AG09309 (cell line): ENCODE measurements around the gene MAP4K2.

ENCODE experiments used
- DNase-seq: peaks from one replicate; pipeline ENCODE4 v3.0.0-alpha.2; 2010; ENCODE audit warnings: low read depth
- H3K4me3 ChIP-seq: 2 replicates; pipeline ENCODE4 v1.5.1; 2011; ENCODE audit warnings: mild to moderate bottlenecking, low read depth, low read length, moderate library complexity; ENCODE audit not compliant: control insufficient read depth
- TF ChIP-seq, protein P1 (sequence below): IDR thresholded peaks from 2 replicates; pipeline ENCODE4 v1.5.1; 2011; ENCODE audit warnings: mild to moderate bottlenecking, low read depth, low read length, inconsistent platforms; ENCODE audit not compliant: insufficient read depth, control insufficient read depth; ENCODE audit errors: missing control alignments

Gene MAP4K2

DNA sequence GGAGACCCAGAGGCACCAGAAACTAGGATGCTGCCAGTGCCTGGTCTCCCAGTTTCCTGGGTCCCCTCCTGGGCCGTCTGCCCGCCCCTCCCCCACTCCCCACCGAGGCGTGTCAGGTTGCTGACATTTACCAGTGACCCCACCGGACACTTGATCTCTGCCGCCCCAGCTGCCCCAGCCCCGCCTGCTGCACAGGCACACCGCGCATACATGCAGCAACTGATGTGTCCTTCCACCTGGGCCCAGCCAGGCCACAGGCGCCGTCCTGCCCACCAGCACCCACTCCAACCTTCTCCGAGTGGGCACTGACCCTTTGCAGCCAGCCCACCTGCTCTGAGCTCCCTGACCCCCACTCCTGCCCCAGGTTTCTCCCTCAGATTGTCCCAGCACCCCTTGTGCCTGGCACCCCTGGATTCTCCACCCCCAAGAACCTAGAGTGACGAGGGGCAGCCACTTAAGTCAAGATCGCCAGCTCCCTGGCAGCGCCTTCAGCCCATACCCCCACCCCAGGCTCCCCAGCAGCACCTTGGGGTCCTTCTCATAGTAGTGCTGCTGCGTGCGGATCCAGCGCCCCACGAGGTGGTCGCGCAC, 43.8 kb downstream of the MAP4K2 start:
- TF ChIP-seq, protein P1, sequence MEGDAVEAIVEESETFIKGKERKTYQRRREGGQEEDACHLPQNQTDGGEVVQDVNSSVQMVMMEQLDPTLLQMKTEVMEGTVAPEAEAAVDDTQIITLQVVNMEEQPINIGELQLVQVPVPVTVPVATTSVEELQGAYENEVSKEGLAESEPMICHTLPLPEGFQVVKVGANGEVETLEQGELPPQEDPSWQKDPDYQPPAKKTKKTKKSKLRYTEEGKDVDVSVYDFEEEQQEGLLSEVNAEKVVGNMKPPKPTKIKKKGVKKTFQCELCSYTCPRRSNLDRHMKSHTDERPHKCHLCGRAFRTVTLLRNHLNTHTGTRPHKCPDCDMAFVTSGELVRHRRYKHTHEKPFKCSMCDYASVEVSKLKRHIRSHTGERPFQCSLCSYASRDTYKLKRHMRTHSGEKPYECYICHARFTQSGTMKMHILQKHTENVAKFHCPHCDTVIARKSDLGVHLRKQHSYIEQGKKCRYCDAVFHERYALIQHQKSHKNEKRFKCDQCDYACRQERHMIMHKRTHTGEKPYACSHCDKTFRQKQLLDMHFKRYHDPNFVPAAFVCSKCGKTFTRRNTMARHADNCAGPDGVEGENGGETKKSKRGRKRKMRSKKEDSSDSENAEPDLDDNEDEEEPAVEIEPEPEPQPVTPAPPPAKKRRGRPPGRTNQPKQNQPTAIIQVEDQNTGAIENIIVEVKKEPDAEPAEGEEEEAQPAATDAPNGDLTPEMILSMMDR: no peak
- DNase-seq: no peak
- no peak overlapping the region for H3K4me3 ChIP-seq

DNA sequence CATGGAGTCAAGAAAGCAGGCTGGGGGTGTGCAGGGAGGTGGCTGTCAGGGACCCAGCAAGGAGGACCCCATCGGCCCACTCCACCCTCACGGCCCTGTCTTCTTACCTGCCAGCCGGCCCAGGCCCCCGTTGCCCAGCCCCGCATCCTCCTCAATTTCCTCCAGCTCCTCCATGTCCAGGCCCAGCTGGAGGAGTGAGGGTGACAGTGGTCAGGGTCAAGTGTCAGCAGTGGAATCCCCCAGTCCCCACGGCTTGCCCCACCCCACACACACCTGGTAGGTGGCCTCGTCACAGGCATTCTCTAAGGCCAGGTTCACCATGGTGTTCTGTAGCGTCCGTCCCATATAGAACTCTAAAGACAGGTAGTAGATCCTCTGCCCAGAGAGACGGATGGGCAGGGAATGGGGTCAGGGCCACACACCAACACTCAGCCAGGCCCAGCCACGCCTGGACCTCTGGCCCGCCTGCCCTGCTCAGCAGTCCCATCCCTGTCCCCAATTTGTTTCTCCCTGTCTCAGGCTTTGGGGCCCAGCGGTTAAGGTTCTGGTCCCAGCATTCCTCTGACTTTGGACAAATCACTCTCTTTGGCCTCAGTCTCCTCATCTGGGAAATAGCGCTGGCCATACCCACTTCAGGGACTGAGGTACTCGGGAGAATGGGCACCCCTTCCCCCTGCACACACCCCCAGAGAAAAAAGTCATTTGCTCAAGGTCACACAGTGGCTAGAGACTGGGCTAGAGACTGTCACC, 44.5 kb downstream of the MAP4K2 start:
- TF ChIP-seq, protein P1: no peak
- no peak for DNase-seq
- no peak overlapping the region for H3K4me3 ChIP-seq

DNA sequence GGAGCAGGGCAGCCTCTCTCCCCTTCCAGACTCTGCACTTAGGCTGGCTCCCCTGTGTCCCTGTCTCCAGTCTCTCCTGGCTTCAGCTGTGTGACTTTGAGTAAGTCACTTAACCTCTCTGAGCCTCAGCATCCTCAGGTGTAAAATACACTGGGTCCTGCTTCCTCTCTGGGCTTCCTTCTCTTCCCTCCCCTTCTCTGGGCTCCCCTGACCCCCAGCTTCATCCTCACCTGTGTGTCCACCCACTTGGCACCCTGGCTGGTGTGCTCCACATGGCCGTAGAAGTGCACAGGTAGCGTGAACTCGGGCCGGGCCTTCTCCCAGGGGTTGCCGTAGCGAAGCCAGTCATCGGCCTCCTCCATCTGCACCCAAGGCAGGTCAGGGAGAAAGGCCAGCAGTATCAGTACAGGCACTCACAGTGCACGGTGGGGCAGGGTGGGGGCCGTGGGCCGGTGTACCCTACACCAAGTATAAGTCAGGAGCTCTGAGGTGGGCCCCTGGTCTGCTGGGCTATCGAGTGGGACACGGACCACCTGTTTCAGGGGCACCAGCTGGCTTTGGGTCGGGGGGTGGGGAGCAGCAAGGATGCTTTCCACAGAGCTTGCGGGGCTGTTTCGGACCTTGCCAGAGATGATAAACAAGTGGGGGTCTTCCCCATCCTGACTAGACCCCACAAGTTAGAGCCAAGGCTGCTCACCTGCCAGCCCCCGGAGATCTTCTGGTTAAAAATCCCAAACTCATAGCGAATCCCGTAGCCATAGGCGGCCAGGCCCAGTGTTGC, 45.3 kb downstream of the MAP4K2 start:
- no peak overlapping the region for H3K4me3 ChIP-seq

DNA sequence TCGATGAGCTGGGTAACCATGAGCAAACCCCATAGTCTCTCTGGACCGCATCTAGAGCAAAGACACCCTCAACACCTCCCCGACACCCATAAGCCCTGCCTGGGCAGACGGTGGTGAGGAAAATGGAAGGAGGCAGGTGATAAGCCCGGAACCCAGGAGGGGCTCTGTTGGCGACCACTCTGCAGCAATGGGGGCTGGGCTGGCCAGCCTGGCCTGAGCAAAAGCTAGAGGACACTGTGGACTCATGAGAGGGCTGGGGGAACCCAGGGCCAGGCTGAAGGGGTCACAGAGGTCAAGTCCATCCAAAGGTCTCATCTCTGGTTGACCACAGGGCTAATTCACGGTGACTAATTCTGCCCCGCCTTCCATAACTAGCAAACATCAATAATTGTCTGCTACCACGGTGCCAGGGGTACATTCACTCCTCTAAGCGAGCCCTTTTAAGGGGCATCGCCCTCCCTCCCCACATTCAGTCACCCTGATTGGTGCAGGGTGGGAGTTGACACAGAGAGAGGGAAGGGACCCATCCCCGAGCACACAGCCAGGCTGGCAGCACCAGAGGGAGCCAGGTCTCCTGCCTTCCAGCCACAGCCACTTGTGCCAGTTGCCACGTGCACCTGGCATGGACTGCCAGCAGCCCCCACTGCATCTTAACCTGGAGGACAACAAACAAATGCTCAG, 47.2 kb downstream of the MAP4K2 start:
- no peak overlapping the region for H3K4me3 ChIP-seq
- TF ChIP-seq, protein P1: no peak
- DNase-seq: no peak

More for the DNA sequence above, 45.3 kb downstream of the MAP4K2 start:
- no peak for DNase-seq
- TF ChIP-seq, protein P1: no peak

DNA sequence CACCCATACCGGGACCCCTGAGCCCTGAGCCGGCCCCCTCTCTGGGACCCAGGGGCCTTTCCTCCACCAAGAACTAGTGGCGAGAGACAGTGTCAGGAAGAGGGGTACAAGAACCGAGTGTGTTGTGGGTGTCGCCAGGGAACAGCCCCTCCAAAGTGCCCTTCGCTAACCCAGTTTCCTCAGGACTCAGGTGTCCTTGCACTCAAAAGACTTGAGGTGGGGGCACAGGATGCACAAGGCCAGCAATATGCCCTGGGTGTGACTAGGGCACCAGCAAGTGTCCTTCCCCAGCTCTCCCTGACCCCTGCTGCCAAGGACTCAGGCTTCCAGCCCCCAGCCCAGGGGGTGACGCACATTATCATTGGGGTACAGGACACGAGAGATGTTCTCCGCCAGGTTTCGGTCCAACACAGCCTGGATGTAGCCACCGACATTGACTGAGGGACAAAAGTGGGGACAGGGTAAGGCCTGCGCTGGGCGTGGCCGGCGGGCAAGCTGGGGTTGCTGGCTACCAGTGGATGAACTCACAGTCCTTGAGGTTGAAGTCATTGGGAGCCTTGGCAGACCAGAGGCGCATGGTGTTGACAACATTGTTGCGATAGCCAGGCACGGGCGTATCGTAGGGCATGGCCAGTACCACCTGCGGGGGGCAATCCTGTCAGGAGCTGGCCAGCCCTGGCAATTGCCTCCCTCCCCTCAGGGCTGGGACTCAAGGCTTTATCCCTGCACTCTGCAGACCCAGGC, 47.9 kb downstream of the MAP4K2 start:
- DNase-seq: no peak
- TF ChIP-seq, protein P1: no peak
- H3K4me3 ChIP-seq: no peak overlapping the region
